ENCODE results near the gene TBX2.

DNA sequence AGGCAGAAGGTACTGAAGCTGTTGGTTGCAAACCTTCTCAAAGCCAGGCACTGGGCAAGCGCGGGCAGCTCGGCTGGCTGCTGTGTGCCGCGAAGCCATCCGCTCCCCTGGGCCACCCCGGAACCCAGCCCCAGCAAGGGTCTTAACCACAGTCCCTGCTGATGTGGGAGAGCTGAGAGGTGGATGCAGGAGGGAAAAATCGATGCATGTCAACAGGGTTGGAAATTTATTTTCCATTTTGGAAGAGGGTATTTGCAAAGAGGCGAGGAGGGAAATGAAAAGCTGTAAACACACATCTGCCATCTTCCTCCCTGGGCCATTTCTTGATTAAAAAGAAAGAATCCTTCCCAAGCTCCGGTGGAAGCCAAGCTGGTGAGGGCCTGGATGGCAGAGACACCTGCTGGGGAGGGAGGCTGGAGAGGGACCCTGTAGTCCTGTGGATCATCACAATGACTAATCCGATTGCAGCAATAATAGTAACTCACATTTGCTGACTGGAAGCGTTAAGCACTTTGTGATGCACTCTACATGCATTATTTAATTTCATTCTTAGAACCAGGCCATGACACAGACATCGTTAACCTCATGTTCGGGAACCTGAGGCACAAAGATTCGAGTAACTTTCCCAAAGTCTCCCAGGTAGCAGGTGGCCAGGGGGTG lies 13.9 kb upstream of the TBX2 start:
- no peak for TF ChIP-seq CTCF (IDR thresholded peaks at IDR 0.05)
- TF ChIP-seq POLR2A (IDR thresholded peaks at IDR 0.05), result no peak
- no peak for TF ChIP-seq POLR2AphosphoS5 (IDR thresholded peaks at IDR 0.05)

All from sigmoid colon (tissue), 4 donors.